Measurements from ENCODE around the gene SND1. TPM values are rescaled to one million over a fixed set of nuclear protein-coding genes. Genes with fewer than 3 reads are reported as not detected.

SND1 gene
- total and polyA plus RNA-seq, 4 donors = 59.4 to 214 (median 84.1) TPM

- H3K4me1 ChIP-seq (ENCODE audit: control insufficient read depth in 4 of 4, insufficient read depth in 4 of 4, low read length in 3 of 4) = peaks cover 1 to 36% (median 28%) of the 10 kb centered on the region in 4 donors
- H3K9me3 ChIP-seq (ENCODE audit: control insufficient read depth in 4 of 4, low read length in 3 of 4) = no peaks in the 10 kb centered on the region
- H3K9ac ChIP-seq (ENCODE audit: low read depth in 1 of 2, low read length in 2 of 2) = no peak overlapping the region
Observed at GRCh38 chr7:128021366-128021765, 369.4 kb downstream of the SND1 start.

GRCh38 chr7:128022631-128023532, 370.9 kb downstream of the SND1 start:
- WGBS = 91% methylated on average over 6 of the region's 6 CpGs
- Histone ChIP-seq H3K4me1 (ENCODE audit: control insufficient read depth in 4 of 4, insufficient read depth in 4 of 4, low read length in 3 of 4) (peaks cover under 1 to 30% (median 23%) of the 10 kb centered on the region in 4 donors), H3K27ac (ENCODE audit: low read depth in 1 of 2, low read length in 2 of 2) (no peak overlapping the region)

More at GRCh38 chr7:128021366-128021765, 369.4 kb downstream of the SND1 start:
- TF ChIP-seq MAX (IDR thresholded peaks at IDR 0.05) = no peak
- H3K36me3 ChIP-seq (ENCODE audit: control insufficient read depth in 4 of 4, insufficient read depth in 3 of 4, low read depth in 1 of 4, low read length in 3 of 4) = peaks cover 2 to 11% (median 4%) of the 10 kb centered on the region in 4 donors
- no peak for DNase-seq (ENCODE audit: low spot score)
- H3K27me3 ChIP-seq (ENCODE audit: control insufficient read depth in 4 of 4, insufficient read depth in 4 of 4, low read length in 3 of 4) = no peaks in the 10 kb centered on the region
- WGBS = 93% methylated on average over 2 of the region's 2 CpGs
- no peak overlapping the region for H3K27ac ChIP-seq (ENCODE audit: low read depth in 1 of 2, low read length in 2 of 2)
- no peak overlapping the region for H3K4me3 ChIP-seq (ENCODE audit: low read depth in 1 of 3, low read length in 3 of 3)

GRCh38 chr7:128024151-128024550, 372.2 kb downstream of the SND1 start:
- H3K27me3 ChIP-seq (ENCODE audit: control insufficient read depth in 4 of 4, insufficient read depth in 4 of 4, low read length in 3 of 4) = no peaks in the 10 kb centered on the region
- peaks cover 2 to 11% (median 4%) of the 10 kb centered on the region in 4 donors for H3K36me3 ChIP-seq (ENCODE audit: control insufficient read depth in 4 of 4, insufficient read depth in 3 of 4, low read depth in 1 of 4, low read length in 3 of 4)
- H3K9me3 ChIP-seq (ENCODE audit: control insufficient read depth in 4 of 4, low read length in 3 of 4) = no peaks in the 10 kb centered on the region
- 90% methylated on average over 3 of the region's 3 CpGs for WGBS
- peaks cover 0 to 30% (median 21%) of the 10 kb centered on the region in 4 donors for H3K4me1 ChIP-seq (ENCODE audit: control insufficient read depth in 4 of 4, insufficient read depth in 4 of 4, low read length in 3 of 4)
- no peak overlapping the region for H3K9ac ChIP-seq (ENCODE audit: low read depth in 1 of 2, low read length in 2 of 2)
- DNase-seq (ENCODE audit: low spot score) = no peak
- H3K27ac ChIP-seq (ENCODE audit: low read depth in 1 of 2, low read length in 2 of 2) = no peak overlapping the region
- H3K4me3 ChIP-seq (ENCODE audit: low read depth in 1 of 3, low read length in 3 of 3) = no peak overlapping the region
- TF ChIP-seq FOXA2 (IDR thresholded peaks at IDR 0.05) (no peak), TAF1 (conservative IDR thresholded peaks at IDR 0.05) (no peak), FOXA1 (IDR thresholded peaks at IDR 0.05) (no peak), RXRA (IDR thresholded peaks at IDR 0.05) (no peak), YY1 (IDR thresholded peaks at IDR 0.05) (no peak), CTCF (IDR thresholded peaks at IDR 0.05; ENCODE audit: low read depth, low read length, missing input control) (no peak), GABPA (IDR thresholded peaks at IDR 0.05 in 1 of 2, conservative IDR thresholded peaks at IDR 0.05 in 1 of 2) (no peak), NR2F2 (IDR thresholded peaks at IDR 0.05) (no peak), SP1 (IDR thresholded peaks at IDR 0.05) (no peak), HNF4G (IDR thresholded peaks at IDR 0.05) (no peak), ZBTB33 (IDR thresholded peaks at IDR 0.05) (no peak), MAX (IDR thresholded peaks at IDR 0.05) (no peak), ATF3 (IDR thresholded peaks at IDR 0.05) (no peak)

More at GRCh38 chr7:128022631-128023532, 370.9 kb downstream of the SND1 start:
- DNase-seq (ENCODE audit: low spot score) = no peak
- H3K9me3 ChIP-seq (ENCODE audit: control insufficient read depth in 4 of 4, low read length in 3 of 4) = no peaks in the 10 kb centered on the region
- H3K4me3 ChIP-seq (ENCODE audit: low read depth in 1 of 3, low read length in 3 of 3) = no peak overlapping the region
- TF ChIP-seq CTCF (IDR thresholded peaks at IDR 0.05; ENCODE audit: low read depth, low read length, missing input control) = no peak
- no peak for TF ChIP-seq ATF3 (IDR thresholded peaks at IDR 0.05)
- TF ChIP-seq EGR1 (IDR thresholded peaks at IDR 0.05; ENCODE audit: low read depth in 2 of 2) = no peak
- no peak for TF ChIP-seq RAD21 (IDR thresholded peaks at IDR 0.05)
- no peak for TF ChIP-seq HNF4A (conservative IDR thresholded peaks at IDR 0.05)
- TF ChIP-seq SP1 (IDR thresholded peaks at IDR 0.05) = no peak
- no peak for TF ChIP-seq JUND (IDR thresholded peaks at IDR 0.05)
- peaks cover 2 to 11% (median 3%) of the 10 kb centered on the region in 4 donors for H3K36me3 ChIP-seq (ENCODE audit: control insufficient read depth in 4 of 4, insufficient read depth in 3 of 4, low read depth in 1 of 4, low read length in 3 of 4)
- H3K27me3 ChIP-seq (ENCODE audit: control insufficient read depth in 4 of 4, insufficient read depth in 4 of 4, low read length in 3 of 4) = no peaks in the 10 kb centered on the region
- no peak overlapping the region for H3K9ac ChIP-seq (ENCODE audit: low read depth in 1 of 2, low read length in 2 of 2)

Measured in liver (tissue), 9 donors.